GM19324 (cell line): ENCODE measurements around the gene MAML3.

ENCODE experiments used
- ATAC-seq: cut with Tn5 transposase; IDR thresholded peaks from one replicate; pipeline ENCODE4 v1.9.1; 2021; ENCODE audit warnings: mild to moderate bottlenecking, moderate library complexity; ENCODE audit not compliant: unreplicated experiment, low FRiP score

MAML3 gene

GRCh38 chr4:140153718-140154571, at the start of gene MAML3:
Gene MAML3, minus strand, starts transcription at chr4:140154184. Its CDS starts 857 bp downstream, at chr4:140153327.
- peak; percentile 77 for ATAC-seq

- ATAC-seq: no peak
Observed at GRCh38 chr4:140198942-140199341, 45.0 kb upstream of the MAML3 start.

GRCh38 chr4:140195806-140196205, 41.8 kb upstream of the MAML3 start:
- no peak for ATAC-seq

GRCh38 chr4:140189805-140190204, 35.8 kb upstream of the MAML3 start:
- no peak for ATAC-seq

- ATAC-seq: no peak
Observed at GRCh38 chr4:140188975-140189374, 35.0 kb upstream of the MAML3 start.

- ATAC-seq: no peak
Observed at GRCh38 chr4:140187316-140187695, 33.3 kb upstream of the MAML3 start.

- no peak for ATAC-seq
Observed at GRCh38 chr4:140186651-140187315, 32.8 kb upstream of the MAML3 start.

GRCh38 chr4:140186082-140186438, 32.1 kb upstream of the MAML3 start:
- ATAC-seq: no peak

- ATAC-seq: no peak
Observed at GRCh38 chr4:140185412-140186081, 31.6 kb upstream of the MAML3 start.

GRCh38 chr4:140183270-140183669, 29.3 kb upstream of the MAML3 start:
- ATAC-seq: no peak

GRCh38 chr4:140180577-140180976, 26.6 kb upstream of the MAML3 start:
- ATAC-seq: no peak

- no peak for ATAC-seq
Observed at GRCh38 chr4:140176735-140177134, 22.8 kb upstream of the MAML3 start.

- no peak for ATAC-seq
Observed at GRCh38 chr4:140174543-140174942, 20.6 kb upstream of the MAML3 start.

- ATAC-seq: no peak
Observed at GRCh38 chr4:140172960-140173359, 19.0 kb upstream of the MAML3 start.

- ATAC-seq: no peak
Observed at GRCh38 chr4:140170299-140170698, 16.3 kb upstream of the MAML3 start.

GRCh38 chr4:140168936-140169335, 15.0 kb upstream of the MAML3 start:
- ATAC-seq: no peak

- no peak for ATAC-seq
Observed at GRCh38 chr4:140168474-140168873, 14.5 kb upstream of the MAML3 start.

- ATAC-seq: no peak
Observed at GRCh38 chr4:140163029-140163810, 9.2 kb upstream of the MAML3 start.

GRCh38 chr4:140162596-140162995, 8.6 kb upstream of the MAML3 start:
- ATAC-seq: no peak

GRCh38 chr4:140158365-140159030, 4.5 kb upstream of the MAML3 start:
- no peak for ATAC-seq
